ENCODE measurements around the gene ITPRIPL2.
A peak's percentile ranks its signal among the peaks of the same experiment; 100 is the strongest.

ITPRIPL2 gene

DNA sequence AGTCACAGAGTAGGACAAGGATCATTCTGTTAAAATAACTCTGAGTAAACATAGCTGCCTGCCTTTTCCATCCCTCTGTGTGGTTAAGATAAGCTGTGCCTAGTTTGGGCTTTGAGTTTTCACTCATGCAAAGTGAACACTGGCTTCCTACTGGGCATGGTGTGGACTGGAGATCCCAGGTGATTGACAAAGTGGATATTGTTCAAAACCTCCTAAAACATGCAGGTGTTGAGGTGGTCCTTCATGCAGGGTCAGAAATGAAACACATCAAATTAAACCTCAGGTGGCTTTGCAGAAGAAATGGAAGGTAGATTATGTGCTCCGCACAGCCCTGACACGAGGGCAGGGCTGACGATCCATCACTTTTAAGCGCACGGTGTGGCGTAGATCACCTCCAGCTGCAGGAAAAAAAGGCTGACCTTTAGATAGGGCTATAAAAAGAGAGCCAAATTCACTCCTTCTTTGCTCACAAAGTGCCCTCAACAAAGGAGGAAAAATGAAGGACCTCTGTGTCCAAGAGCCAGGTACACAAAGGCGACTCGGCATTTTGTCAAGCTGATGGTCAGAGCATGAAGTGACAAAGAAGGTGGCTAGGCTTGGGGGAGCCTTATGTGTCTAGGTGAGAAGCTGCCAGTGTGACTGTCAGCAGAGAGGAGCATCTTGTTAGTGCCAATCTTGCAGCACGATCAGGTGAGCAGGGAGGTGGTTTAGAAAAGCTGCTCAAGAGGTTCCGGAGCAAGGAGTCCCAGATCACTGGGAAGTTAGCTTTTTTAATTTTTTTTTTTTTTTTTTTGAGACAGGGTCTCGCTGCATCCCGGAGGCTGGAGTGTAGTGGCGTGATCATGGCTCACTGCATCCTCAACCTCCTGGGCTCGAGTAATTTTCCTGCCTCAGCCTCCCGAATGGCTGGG lies 19.9 kb upstream of the ITPRIPL2 start:
- TF ChIP-seq CTCF (IDR thresholded peaks at IDR 0.05; ENCODE audit: insufficient read depth, low read depth, low read length, missing control alignments) = no peak
- no peak for DNase-seq (ENCODE audit: low read depth)
- H3K4me3 ChIP-seq (ENCODE audit: low read depth, low read length) = no peak overlapping the region

- TF ChIP-seq CTCF (IDR thresholded peaks at IDR 0.05; ENCODE audit: insufficient read depth, low read depth, low read length, missing control alignments) = no peak
- DNase-seq (ENCODE audit: low read depth) = peak; percentile 76
- no peak overlapping the region for H3K4me3 ChIP-seq (ENCODE audit: low read depth, low read length)
Observed at GRCh38 chr16:19094542-19095365, 19.0 kb upstream of the ITPRIPL2 start.

- no peak for TF ChIP-seq CTCF (IDR thresholded peaks at IDR 0.05; ENCODE audit: insufficient read depth, low read depth, low read length, missing control alignments)
- no peak overlapping the region for H3K4me3 ChIP-seq (ENCODE audit: low read depth, low read length)
- peak; percentile 74 for DNase-seq (ENCODE audit: low read depth)
Observed at GRCh38 chr16:19095654-19096053, 18.1 kb upstream of the ITPRIPL2 start.

- TF ChIP-seq CTCF (IDR thresholded peaks at IDR 0.05; ENCODE audit: insufficient read depth, low read depth, low read length, missing control alignments) = no peak
- H3K4me3 ChIP-seq (ENCODE audit: low read depth, low read length) = no peak overlapping the region
- no peak for DNase-seq (ENCODE audit: low read depth)
Observed at GRCh38 chr16:19098173-19098572, 15.6 kb upstream of the ITPRIPL2 start.

- no peak for DNase-seq (ENCODE audit: low read depth)
- no peak overlapping the region for H3K4me3 ChIP-seq (ENCODE audit: low read depth, low read length)
- no peak for TF ChIP-seq CTCF (IDR thresholded peaks at IDR 0.05; ENCODE audit: insufficient read depth, low read depth, low read length, missing control alignments)
Observed at GRCh38 chr16:19102187-19102872, 11.4 kb upstream of the ITPRIPL2 start.

DNA sequence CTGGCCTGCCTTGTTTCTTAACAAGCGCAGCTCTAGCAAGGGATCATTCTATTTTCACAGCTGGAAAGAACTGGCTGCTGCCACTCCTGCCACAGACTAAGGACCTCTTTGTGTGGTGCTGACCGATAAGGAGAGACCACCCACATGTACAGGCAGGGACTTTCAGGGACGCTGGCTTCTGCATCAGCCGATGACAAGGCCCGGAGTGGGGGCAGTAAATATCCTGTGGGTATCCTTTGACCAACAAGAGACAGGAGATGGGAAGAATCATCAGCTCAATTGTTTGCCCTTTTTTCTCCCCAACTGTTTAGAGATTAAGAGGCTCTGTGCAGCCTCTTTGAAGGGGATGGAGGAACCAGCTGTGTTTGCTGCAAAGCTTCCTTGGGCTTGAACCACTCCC lies 9.2 kb upstream of the ITPRIPL2 start:
- H3K4me3 ChIP-seq (ENCODE audit: low read depth, low read length) = no peak overlapping the region
- no peak for TF ChIP-seq CTCF (IDR thresholded peaks at IDR 0.05; ENCODE audit: insufficient read depth, low read depth, low read length, missing control alignments)
- no peak for DNase-seq (ENCODE audit: low read depth)

Measured in GM12865 (cell line).